Liver (tissue), 9 donors: ENCODE results near the gene CELF2. TPM values are rescaled to one million over a fixed set of nuclear protein-coding genes. Genes with fewer than 3 reads are reported as not detected.

ENCODE experiments used
- DNase-seq: peaks from one replicate; pipeline ENCODE4 v3.0.0-alpha.2; 2017; ENCODE audit warnings: low spot score
- H3K27ac ChIP-seq, 2 donors: one replicate each; pipeline ENCODE4 v1.7.0; 2013; ENCODE audit warnings: inconsistent platforms in 2 of 2, low read length in 2 of 2, control low read depth in 1 of 2, low read depth in 1 of 2, mild to moderate bottlenecking in 1 of 2
- H3K27me3 ChIP-seq, 4 donors: one replicate each; pipeline versions ENCODE4 v1.6.1 to v1.7.0; 2013; ENCODE audit warnings: low read length in 3 of 4, inconsistent platforms in 1 of 4, mild to moderate bottlenecking in 1 of 4, moderate library complexity in 1 of 4; ENCODE audit not compliant: control insufficient read depth in 4 of 4, insufficient read depth in 4 of 4
- H3K36me3 ChIP-seq, 4 donors: one replicate each; pipeline versions ENCODE4 v1.6.1 to v1.7.0; 2013; ENCODE audit warnings: low read length in 3 of 4, mild to moderate bottlenecking in 3 of 4, low read depth in 1 of 4, moderate library complexity in 1 of 4; ENCODE audit not compliant: control insufficient read depth in 4 of 4, insufficient read depth in 3 of 4
- H3K4me1 ChIP-seq, 4 donors: one replicate each; pipeline versions ENCODE4 v1.6.1 to v1.7.0; 2013; ENCODE audit warnings: low read length in 3 of 4, mild to moderate bottlenecking in 3 of 4, moderate library complexity in 1 of 4; ENCODE audit not compliant: control insufficient read depth in 4 of 4, insufficient read depth in 4 of 4
- H3K4me3 ChIP-seq, 3 donors: one replicate each; pipeline versions ENCODE4 v1.6.1 to v1.7.0; 2013; ENCODE audit warnings: low read length in 3 of 3, control low read depth in 1 of 3, low read depth in 1 of 3, mild to moderate bottlenecking in 1 of 3
- H3K9ac ChIP-seq, 2 donors: one replicate each; pipeline ENCODE4 v1.7.0; 2013; ENCODE audit warnings: low read length in 2 of 2, mild to moderate bottlenecking in 2 of 2, moderate library complexity in 2 of 2, control low read depth in 1 of 2, low read depth in 1 of 2
- H3K9me3 ChIP-seq, 4 donors: one replicate each; pipeline versions ENCODE4 v1.6.1 to v1.7.0; 2013; ENCODE audit warnings: low read length in 3 of 4; ENCODE audit not compliant: control insufficient read depth in 4 of 4
- EGR1 ChIP-seq, 2 donors: IDR thresholded peaks; 2 replicates each; pipeline ENCODE4 v1.6.1; 2016 to 2018; ENCODE audit warnings: antibody characterized with exemption in 2 of 2, low read depth in 2 of 2
- FOXA1 ChIP-seq: IDR thresholded peaks from 2 replicates; pipeline ENCODE4 v1.6.1; 2016; ENCODE audit warnings: antibody characterized with exemption
- FOXA2 ChIP-seq: IDR thresholded peaks from 2 replicates; pipeline ENCODE4 v1.6.1; 2016; ENCODE audit warnings: antibody characterized with exemption
- GABPA ChIP-seq, 2 donors: IDR thresholded peaks in 1 of 2; conservative IDR thresholded peaks in 1 of 2; 2 replicates each; pipeline ENCODE4 v1.6.1; 2016; ENCODE audit warnings: antibody characterized with exemption in 2 of 2, mild to moderate bottlenecking in 1 of 2, moderate library complexity in 1 of 2
- HNF4A ChIP-seq, 2 donors: conservative IDR thresholded peaks; 2 replicates each; pipeline ENCODE4 v1.6.1; 2016; ENCODE audit warnings: antibody characterized with exemption in 2 of 2, mild to moderate bottlenecking in 2 of 2
- HNF4G ChIP-seq: IDR thresholded peaks from 2 replicates; pipeline ENCODE4 v1.6.1; 2016; ENCODE audit warnings: antibody characterized with exemption
- JUND ChIP-seq, 2 donors: IDR thresholded peaks; 2 replicates each; pipeline ENCODE4 v1.6.1; 2016; ENCODE audit warnings: antibody characterized with exemption in 2 of 2
- NR2F2 ChIP-seq: IDR thresholded peaks from 2 replicates; pipeline ENCODE4 v1.6.1; 2016; ENCODE audit warnings: antibody characterized with exemption
- RAD21 ChIP-seq, 2 donors: IDR thresholded peaks; 2 replicates each; pipeline ENCODE4 v1.6.1; 2016; ENCODE audit warnings: antibody characterized with exemption in 2 of 2, mild to moderate bottlenecking in 2 of 2
- RXRA ChIP-seq, 2 donors: IDR thresholded peaks; 2 replicates each; pipeline ENCODE4 v1.6.1; 2017 to 2018; ENCODE audit warnings: antibody characterized with exemption in 2 of 2, mild to moderate bottlenecking in 1 of 2
- SP1 ChIP-seq: IDR thresholded peaks from 2 replicates; pipeline ENCODE4 v1.6.1; 2018; ENCODE audit warnings: antibody characterized with exemption, mild to moderate bottlenecking
- TAF1 ChIP-seq: conservative IDR thresholded peaks from 2 replicates; pipeline ENCODE4 v1.6.1; 2016; ENCODE audit warnings: antibody characterized with exemption, mild to moderate bottlenecking
- YY1 ChIP-seq: IDR thresholded peaks from 2 replicates; pipeline ENCODE4 v1.6.1; 2016; ENCODE audit warnings: antibody characterized with exemption, mild to moderate bottlenecking
- WGBS: extraction: QIAGEN DNeasy Blood & Tissue Kit; methylation state at CpG from one replicate; pipeline ENCODE4 v1.1.7; 2013; 5-methylcytosine and 5-hydroxymethylcytosine counted together
- polyA plus RNA-seq, 2 donors: library from polyadenylated mRNA; stranded (reverse) in 1 of 2; unstranded in 1 of 2; fragments of 200-250 nt in 1 of 2; fragments of >200 nt in 1 of 2; fragmentation: Nextera tagmentation in 1 of 2; extraction: Ambion mirVana in 1 of 2; gene quantifications; one replicate each; pipeline versions ENCODE4 v1.2.1 to v1.2.3, GENCODE V29; 2013 to 2015
- total RNA-seq, 2 donors: library from RNA; depleted of rRNA; stranded (reverse); fragments of >200 nt; gene quantifications; one replicate each; pipeline ENCODE4 v1.2.3, GENCODE V29; 2014
- TF ChIP-seq, protein P1 (sequence below): IDR thresholded peaks from 2 replicates; pipeline ENCODE4 v1.6.1; 2016; ENCODE audit warnings: antibody characterized with exemption
- TF ChIP-seq, protein P2 (sequence below): IDR thresholded peaks from 2 replicates; pipeline ENCODE4 v1.6.1; 2016; ENCODE audit warnings: antibody characterized with exemption, mild to moderate bottlenecking
- TF ChIP-seq, protein P3 (sequence below): IDR thresholded peaks from 2 replicates; pipeline ENCODE4 v1.6.1; 2016; ENCODE audit warnings: antibody characterized with exemption
- TF ChIP-seq, protein P4 (sequence below): fragments of 150-350 bp; IDR thresholded peaks from 2 replicates; pipeline ENCODE4 v1.5.1; 2017; ENCODE audit warnings: improper control_type of control experiment, low read depth, low read length; ENCODE audit not compliant: missing input control
- TF ChIP-seq, protein P5 (sequence below): IDR thresholded peaks from 2 replicates; pipeline ENCODE4 v1.6.1; 2016; ENCODE audit warnings: antibody characterized with exemption
- donor health status: healthy.
- donor health status: healthy.
- donor health status: healthy.
- donor health status: healthy.
- donor health status: healthy.

The CELF2 gene
- total and polyA plus RNA-seq, 4 donors = 1.4 to 8.5 (median 5.6) TPM

DNA sequence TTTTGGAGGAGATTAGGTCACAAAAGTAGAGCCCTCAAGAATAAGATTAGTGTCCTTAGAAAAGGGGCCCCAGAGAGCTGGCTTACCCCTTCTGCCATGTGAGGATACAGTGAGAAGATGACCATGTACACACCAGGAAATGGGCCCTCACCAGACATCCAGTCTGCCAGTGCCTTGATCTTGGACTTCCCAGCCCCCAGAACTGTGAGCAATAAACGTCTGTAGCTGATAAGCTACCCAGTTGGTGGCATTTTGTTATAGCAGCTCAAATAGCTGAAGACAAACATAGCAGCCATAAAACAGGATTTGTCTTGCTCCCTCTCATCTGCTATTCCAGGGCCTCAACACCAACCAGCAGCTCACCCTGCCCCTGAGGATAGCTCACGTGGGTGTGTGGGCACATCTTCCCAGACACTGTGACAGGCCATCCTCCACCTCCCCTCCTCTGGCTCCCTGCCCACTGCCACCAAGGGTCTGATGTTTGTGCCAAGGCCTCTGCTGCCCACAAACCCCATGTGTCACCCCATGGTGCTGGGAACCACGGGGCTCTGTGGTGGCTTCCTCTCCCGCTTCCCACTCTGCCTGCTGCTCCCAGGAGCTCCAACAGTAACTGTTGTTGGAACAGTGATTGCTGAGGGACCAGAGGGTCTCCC is 341.4 kb downstream of the CELF2 start:
- H3K36me3 ChIP-seq = no peaks in the 10 kb centered on the region
- H3K9ac ChIP-seq = no peak overlapping the region
- no peaks in the 10 kb centered on the region for H3K27me3 ChIP-seq
- no peak for TF ChIP-seq RXRA (IDR thresholded peaks at IDR 0.05)
- no peak for TF ChIP-seq FOXA1
- TF ChIP-seq, protein P1, sequence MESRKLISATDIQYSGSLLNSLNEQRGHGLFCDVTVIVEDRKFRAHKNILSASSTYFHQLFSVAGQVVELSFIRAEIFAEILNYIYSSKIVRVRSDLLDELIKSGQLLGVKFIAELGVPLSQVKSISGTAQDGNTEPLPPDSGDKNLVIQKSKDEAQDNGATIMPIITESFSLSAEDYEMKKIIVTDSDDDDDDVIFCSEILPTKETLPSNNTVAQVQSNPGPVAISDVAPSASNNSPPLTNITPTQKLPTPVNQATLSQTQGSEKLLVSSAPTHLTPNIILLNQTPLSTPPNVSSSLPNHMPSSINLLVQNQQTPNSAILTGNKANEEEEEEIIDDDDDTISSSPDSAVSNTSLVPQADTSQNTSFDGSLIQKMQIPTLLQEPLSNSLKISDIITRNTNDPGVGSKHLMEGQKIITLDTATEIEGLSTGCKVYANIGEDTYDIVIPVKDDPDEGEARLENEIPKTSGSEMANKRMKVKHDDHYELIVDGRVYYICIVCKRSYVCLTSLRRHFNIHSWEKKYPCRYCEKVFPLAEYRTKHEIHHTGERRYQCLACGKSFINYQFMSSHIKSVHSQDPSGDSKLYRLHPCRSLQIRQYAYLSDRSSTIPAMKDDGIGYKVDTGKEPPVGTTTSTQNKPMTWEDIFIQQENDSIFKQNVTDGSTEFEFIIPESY = no peak
- TF ChIP-seq, protein P2, sequence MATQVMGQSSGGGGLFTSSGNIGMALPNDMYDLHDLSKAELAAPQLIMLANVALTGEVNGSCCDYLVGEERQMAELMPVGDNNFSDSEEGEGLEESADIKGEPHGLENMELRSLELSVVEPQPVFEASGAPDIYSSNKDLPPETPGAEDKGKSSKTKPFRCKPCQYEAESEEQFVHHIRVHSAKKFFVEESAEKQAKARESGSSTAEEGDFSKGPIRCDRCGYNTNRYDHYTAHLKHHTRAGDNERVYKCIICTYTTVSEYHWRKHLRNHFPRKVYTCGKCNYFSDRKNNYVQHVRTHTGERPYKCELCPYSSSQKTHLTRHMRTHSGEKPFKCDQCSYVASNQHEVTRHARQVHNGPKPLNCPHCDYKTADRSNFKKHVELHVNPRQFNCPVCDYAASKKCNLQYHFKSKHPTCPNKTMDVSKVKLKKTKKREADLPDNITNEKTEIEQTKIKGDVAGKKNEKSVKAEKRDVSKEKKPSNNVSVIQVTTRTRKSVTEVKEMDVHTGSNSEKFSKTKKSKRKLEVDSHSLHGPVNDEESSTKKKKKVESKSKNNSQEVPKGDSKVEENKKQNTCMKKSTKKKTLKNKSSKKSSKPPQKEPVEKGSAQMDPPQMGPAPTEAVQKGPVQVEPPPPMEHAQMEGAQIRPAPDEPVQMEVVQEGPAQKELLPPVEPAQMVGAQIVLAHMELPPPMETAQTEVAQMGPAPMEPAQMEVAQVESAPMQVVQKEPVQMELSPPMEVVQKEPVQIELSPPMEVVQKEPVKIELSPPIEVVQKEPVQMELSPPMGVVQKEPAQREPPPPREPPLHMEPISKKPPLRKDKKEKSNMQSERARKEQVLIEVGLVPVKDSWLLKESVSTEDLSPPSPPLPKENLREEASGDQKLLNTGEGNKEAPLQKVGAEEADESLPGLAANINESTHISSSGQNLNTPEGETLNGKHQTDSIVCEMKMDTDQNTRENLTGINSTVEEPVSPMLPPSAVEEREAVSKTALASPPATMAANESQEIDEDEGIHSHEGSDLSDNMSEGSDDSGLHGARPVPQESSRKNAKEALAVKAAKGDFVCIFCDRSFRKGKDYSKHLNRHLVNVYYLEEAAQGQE = no peak
- no peak for TF ChIP-seq SP1
- TF ChIP-seq JUND (IDR thresholded peaks at IDR 0.05) = no peak
- no peak for TF ChIP-seq GABPA (IDR thresholded peaks at IDR 0.05 in 1 of 2, conservative IDR thresholded peaks at IDR 0.05 in 1 of 2)
- no peak for TF ChIP-seq NR2F2
- TF ChIP-seq EGR1 (IDR thresholded peaks at IDR 0.05; ENCODE audit: low read depth in 2 of 2) = no peak
- TF ChIP-seq, protein P3, sequence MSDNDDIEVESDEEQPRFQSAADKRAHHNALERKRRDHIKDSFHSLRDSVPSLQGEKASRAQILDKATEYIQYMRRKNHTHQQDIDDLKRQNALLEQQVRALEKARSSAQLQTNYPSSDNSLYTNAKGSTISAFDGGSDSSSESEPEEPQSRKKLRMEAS = no peak
- TF ChIP-seq, protein P4, sequence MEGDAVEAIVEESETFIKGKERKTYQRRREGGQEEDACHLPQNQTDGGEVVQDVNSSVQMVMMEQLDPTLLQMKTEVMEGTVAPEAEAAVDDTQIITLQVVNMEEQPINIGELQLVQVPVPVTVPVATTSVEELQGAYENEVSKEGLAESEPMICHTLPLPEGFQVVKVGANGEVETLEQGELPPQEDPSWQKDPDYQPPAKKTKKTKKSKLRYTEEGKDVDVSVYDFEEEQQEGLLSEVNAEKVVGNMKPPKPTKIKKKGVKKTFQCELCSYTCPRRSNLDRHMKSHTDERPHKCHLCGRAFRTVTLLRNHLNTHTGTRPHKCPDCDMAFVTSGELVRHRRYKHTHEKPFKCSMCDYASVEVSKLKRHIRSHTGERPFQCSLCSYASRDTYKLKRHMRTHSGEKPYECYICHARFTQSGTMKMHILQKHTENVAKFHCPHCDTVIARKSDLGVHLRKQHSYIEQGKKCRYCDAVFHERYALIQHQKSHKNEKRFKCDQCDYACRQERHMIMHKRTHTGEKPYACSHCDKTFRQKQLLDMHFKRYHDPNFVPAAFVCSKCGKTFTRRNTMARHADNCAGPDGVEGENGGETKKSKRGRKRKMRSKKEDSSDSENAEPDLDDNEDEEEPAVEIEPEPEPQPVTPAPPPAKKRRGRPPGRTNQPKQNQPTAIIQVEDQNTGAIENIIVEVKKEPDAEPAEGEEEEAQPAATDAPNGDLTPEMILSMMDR = no peak
- TF ChIP-seq HNF4A (conservative IDR thresholded peaks at IDR 0.05) = no peak
- no peak for TF ChIP-seq HNF4G
- TF ChIP-seq TAF1 = no peak
- no peak for TF ChIP-seq RAD21 (IDR thresholded peaks at IDR 0.05)
- TF ChIP-seq, protein P5, sequence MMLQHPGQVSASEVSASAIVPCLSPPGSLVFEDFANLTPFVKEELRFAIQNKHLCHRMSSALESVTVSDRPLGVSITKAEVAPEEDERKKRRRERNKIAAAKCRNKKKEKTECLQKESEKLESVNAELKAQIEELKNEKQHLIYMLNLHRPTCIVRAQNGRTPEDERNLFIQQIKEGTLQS = no peak
- no peak for TF ChIP-seq YY1
- TF ChIP-seq FOXA2 = no peak
- no peak overlapping the region for H3K4me3 ChIP-seq
- no peaks in the 10 kb centered on the region for H3K4me1 ChIP-seq
- 68% methylated on average over 4 of the region's 4 CpGs for WGBS
- H3K27ac ChIP-seq = no peak overlapping the region
- no peak for DNase-seq
- peaks cover 0 to 7% (median 2%) of the 10 kb centered on the region in 4 donors for H3K9me3 ChIP-seq
